ENCODE measurements around the gene KANSL1.

DNA sequence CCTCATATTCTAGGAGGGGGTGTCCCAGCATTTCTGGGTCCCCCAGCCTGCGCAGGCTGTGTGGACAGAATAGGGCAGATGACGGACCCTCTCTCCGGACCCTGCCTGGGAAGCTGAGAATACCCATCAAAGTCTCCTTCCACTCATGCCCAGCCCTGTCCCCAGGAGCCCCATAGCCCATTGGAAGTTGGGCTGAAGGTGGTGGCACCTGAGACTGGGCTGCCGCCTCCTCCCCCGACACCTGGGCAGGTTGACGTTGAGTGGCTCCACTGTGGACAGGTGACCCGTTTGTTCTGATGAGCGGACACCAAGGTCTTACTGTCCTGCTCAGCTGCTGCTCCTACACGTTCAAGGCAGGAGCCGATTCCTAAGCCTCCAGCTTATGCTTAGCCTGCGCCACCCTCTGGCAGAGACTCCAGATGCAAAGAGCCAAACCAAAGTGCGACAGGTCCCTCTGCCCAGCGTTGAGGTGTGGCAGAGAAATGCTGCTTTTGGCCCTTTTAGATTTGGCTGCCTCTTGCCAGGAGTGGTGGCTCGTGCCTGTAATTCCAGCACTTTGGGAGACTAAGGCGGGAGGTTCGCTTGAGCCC, 182.5 kb downstream of the KANSL1 start:
- TF ChIP-seq, protein P1, sequence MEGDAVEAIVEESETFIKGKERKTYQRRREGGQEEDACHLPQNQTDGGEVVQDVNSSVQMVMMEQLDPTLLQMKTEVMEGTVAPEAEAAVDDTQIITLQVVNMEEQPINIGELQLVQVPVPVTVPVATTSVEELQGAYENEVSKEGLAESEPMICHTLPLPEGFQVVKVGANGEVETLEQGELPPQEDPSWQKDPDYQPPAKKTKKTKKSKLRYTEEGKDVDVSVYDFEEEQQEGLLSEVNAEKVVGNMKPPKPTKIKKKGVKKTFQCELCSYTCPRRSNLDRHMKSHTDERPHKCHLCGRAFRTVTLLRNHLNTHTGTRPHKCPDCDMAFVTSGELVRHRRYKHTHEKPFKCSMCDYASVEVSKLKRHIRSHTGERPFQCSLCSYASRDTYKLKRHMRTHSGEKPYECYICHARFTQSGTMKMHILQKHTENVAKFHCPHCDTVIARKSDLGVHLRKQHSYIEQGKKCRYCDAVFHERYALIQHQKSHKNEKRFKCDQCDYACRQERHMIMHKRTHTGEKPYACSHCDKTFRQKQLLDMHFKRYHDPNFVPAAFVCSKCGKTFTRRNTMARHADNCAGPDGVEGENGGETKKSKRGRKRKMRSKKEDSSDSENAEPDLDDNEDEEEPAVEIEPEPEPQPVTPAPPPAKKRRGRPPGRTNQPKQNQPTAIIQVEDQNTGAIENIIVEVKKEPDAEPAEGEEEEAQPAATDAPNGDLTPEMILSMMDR (conservative IDR thresholded peaks at IDR 0.05; ENCODE audit: low read depth, low read length) = no peak
- TF ChIP-seq, protein P2, sequence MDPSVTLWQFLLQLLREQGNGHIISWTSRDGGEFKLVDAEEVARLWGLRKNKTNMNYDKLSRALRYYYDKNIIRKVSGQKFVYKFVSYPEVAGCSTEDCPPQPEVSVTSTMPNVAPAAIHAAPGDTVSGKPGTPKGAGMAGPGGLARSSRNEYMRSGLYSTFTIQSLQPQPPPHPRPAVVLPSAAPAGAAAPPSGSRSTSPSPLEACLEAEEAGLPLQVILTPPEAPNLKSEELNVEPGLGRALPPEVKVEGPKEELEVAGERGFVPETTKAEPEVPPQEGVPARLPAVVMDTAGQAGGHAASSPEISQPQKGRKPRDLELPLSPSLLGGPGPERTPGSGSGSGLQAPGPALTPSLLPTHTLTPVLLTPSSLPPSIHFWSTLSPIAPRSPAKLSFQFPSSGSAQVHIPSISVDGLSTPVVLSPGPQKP (IDR thresholded peaks at IDR 0.05; ENCODE audit: borderline replicate concordance, low read depth, low read length) = no peak
- no peak for TF ChIP-seq RFX5 (IDR thresholded peaks at IDR 0.05; ENCODE audit: low read depth, low read length)
- TF ChIP-seq RCOR1 (IDR thresholded peaks at IDR 0.05; ENCODE audit: insufficient replicate concordance, low read length) = no peak
- no peak for TF ChIP-seq NFE2L2 (IDR thresholded peaks at IDR 0.05; ENCODE audit: low read depth, low read length)
- no peak for TF ChIP-seq MXI1 (IDR thresholded peaks at IDR 0.05; ENCODE audit: borderline replicate concordance, low read depth, low read length)
- TF ChIP-seq FOS (IDR thresholded peaks at IDR 0.05; ENCODE audit: low read depth, low read length) = no peak
- TF ChIP-seq, protein P3, sequence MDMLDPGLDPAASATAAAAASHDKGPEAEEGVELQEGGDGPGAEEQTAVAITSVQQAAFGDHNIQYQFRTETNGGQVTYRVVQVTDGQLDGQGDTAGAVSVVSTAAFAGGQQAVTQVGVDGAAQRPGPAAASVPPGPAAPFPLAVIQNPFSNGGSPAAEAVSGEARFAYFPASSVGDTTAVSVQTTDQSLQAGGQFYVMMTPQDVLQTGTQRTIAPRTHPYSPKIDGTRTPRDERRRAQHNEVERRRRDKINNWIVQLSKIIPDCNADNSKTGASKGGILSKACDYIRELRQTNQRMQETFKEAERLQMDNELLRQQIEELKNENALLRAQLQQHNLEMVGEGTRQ (IDR thresholded peaks at IDR 0.05; ENCODE audit: low read depth, low read length) = no peak
- no peak for TF ChIP-seq POLR2A (IDR thresholded peaks at IDR 0.05; ENCODE audit: low read depth, low read length)
- no peak for TF ChIP-seq SMC3 (IDR thresholded peaks at IDR 0.05; ENCODE audit: low read depth, low read length)
- TF ChIP-seq RAD21 (IDR thresholded peaks at IDR 0.05; ENCODE audit: low read length) = no peak

Measured in IMR-90 (cell line).